ENCODE measurements around the gene LAMC2. TPM values are rescaled to one million over a fixed set of nuclear protein-coding genes. Genes with fewer than 3 reads are reported as not detected.

Gene LAMC2
- total and polyA plus RNA-seq, 2 of the 13 experiments (the other 11 are each of a cell fraction or from before 2014, with no cell fraction given): 0.03 TPM; not detected in 1

DNA sequence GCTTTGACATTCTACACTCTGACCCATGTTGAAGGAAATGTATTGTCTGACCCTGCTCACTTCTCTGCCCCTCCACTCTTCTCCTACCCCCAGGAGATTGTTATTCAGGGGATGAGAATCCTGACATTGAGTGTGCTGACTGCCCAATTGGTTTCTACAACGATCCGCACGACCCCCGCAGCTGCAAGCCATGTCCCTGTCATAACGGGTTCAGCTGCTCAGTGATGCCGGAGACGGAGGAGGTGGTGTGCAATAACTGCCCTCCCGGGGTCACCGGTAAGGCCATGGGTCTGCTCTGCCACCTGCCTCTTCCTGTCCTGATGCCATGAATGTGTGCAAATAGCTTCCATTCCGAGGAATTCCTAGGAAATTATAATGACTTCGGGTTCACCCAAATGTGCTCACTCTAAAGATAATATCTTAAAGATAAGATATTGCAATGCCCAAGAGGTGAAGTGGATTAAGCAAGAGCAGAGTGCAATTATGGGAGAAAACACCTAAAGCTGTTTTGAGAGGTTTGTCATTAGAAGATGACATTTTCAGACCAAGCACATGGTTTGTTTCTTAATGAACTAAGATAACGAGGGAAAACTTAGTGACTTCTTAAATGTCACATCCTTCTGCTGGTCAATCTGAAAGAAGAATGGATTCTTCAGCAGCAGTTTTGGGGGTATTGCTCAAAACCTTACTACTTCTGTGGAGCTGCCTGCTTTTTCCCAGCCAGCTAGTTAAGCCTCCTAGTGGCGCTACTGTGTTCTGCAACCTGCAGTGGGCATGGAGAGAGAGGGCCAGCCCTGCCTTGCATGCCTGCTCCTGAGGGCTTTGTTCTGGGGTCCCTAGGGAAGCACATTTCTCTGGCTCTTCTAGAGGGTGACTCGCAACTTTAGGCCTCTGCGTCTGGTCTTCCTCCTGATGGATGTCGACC is 41.6 kb downstream of the LAMC2 start:
- FAIRE-seq (peak; percentile 71), ATAC-seq (peak; percentile 95), DNase-seq (ENCODE audit: low spot score) (peak; percentile 30)
- ChIA-PET CTCF (ENCODE audit: low intra/inter-chr PET ratio, low total read pairs) (interaction anchor here (2.3 kb wide), 1 partner anchor 265 kb away, joined by 21 read pairs; no protein-coding TSS in a partner anchor), POLR2A (interaction anchor here (1.4 kb wide), 1 partner anchor 265 kb away, joined by 5 read pairs; no protein-coding TSS in a partner anchor)
- Histone ChIP-seq H3K4me3 (replicated peaks in 1 of 3; ENCODE audit: insufficient read depth in 1 of 3, low read depth in 2 of 3, low read length in 3 of 3) (no peak overlapping the region), H3K79me2 (ENCODE audit: insufficient read depth, low read length) (no peaks in the 10 kb centered on the region), H3K4me2 (ENCODE audit: low read depth, low read length) (no peak overlapping the region), H4K20me1 (ENCODE audit: insufficient read depth, low read length) (no peaks in the 10 kb centered on the region), H3K27ac (ENCODE audit: extremely low read length, insufficient read depth, low read length) (no peak overlapping the region), H3K36me3 (replicated peaks in 1 of 2; ENCODE audit: control insufficient read depth in 1 of 2, insufficient read depth in 2 of 2, low read length in 2 of 2) (no peaks in the 10 kb centered on the region), H3K9ac (ENCODE audit: insufficient read depth, low read depth, low read length) (no peak overlapping the region), H3K4me1 (ENCODE audit: insufficient read depth, low read length) (peaks cover 34% of the 10 kb centered on the region), H2AFZ (ENCODE audit: low read length) (no peak overlapping the region), H3K27me3 (ENCODE audit: control insufficient read depth in 1 of 2, insufficient read depth in 2 of 2, low read length in 2 of 2) (0 out of 5 replicates have a peak, but pooled peaks cover 0 to 8% of the 10 kb centered on the region in 2 experiments), H3K9me3 (ENCODE audit: low read length) (no peaks in the 10 kb centered on the region)
- no peak for TF ChIP-seq SRY (CRISPR knock-in tag; IDR thresholded peaks at IDR 0.05)
- TF ChIP-seq CEBPZ (IDR thresholded peaks at IDR 0.05; ENCODE audit: low read length): no peak
- no peak for TF ChIP-seq ATF1 (CRISPR knock-in tag; IDR thresholded peaks at IDR 0.05)
- no peak for TF ChIP-seq RXRB (CRISPR knock-in tag; IDR thresholded peaks at IDR 0.05; ENCODE audit: borderline replicate concordance)
- 0 out of 2 replicates have a peak, but pooled peaks have one; percentile 27 for TF ChIP-seq TARDBP (CRISPR knock-in tag; IDR thresholded peaks at IDR 0.05)
- no peak for TF ChIP-seq MXI1 (IDR thresholded peaks at IDR 0.05; ENCODE audit: borderline replicate concordance, low read depth, low read length)
- no peak for TF ChIP-seq DPF2 (CRISPR knock-in tag; IDR thresholded peaks at IDR 0.05; ENCODE audit: borderline replicate concordance, low read depth)
- 0 out of 2 replicates have a peak, but pooled peaks have one; percentile 33 for TF ChIP-seq ZNF501 (CRISPR knock-in tag; IDR thresholded peaks at IDR 0.05)
- TF ChIP-seq ZNF232 (CRISPR knock-in tag; IDR thresholded peaks at IDR 0.05; ENCODE audit: borderline replicate concordance): no peak
- no peak for TF ChIP-seq PRPF4 (IDR thresholded peaks at IDR 0.05; ENCODE audit: low read depth, low read length, poor library complexity, severe bottlenecking)
- no peak for TF ChIP-seq HMGA1 (CRISPR knock-in tag; conservative IDR thresholded peaks at IDR 0.05)
- TF ChIP-seq SMC3 (IDR thresholded peaks at IDR 0.05; ENCODE audit: low read length): peak; percentile 63
- TF ChIP-seq STAG1 (CRISPR knock-in tag; IDR thresholded peaks at IDR 0.05): peak; percentile 72
- TF ChIP-seq CTCF (CRISPR knock-in tag; IDR thresholded peaks at IDR 0.05): peak; percentile 75
- no peak for TF ChIP-seq RXRA (CRISPR knock-in tag; IDR thresholded peaks at IDR 0.05)
- intact Hi-C loops (cut with micrococcal nuclease; ENCODE audit: unreplicated experiment) (loop anchor here (1.0 to 5.0 kb wide), 2 partner anchors 205 to 265 kb away; partner anchors contain the start of gene LAMC1), in situ Hi-C loops (cut with HindIII; ENCODE audit: extremely low pct_ligation_motif_present, low pct_unique_long_range_greater_than_20kb) (loop anchor here (5.0 kb wide), 1 partner anchor 265 kb away; no protein-coding TSS in a partner anchor)
- 44% methylated on average over 15 of the region's 16 CpGs for WGBS (ENCODE audit: low lambda C conversion rate)
- BruUV-seq (replicated peaks): no TSS peak
